HepG2 (cell line): ENCODE measurements around the gene JAG1. TPM values are rescaled to one million over a fixed set of nuclear protein-coding genes. Genes with fewer than 3 reads are reported as not detected.

Experiments used
- ETV5 ChIP-seq: IDR thresholded peaks from 2 replicates; pipeline ENCODE4 v1.6.1; 2018; ENCODE audit warnings: missing biosample characterization, missing genetic modification reagents, inconsistent platforms, borderline replicate concordance
- FOXA3 ChIP-seq: IDR thresholded peaks from 2 replicates; pipeline ENCODE4 v1.6.1; 2016; ENCODE audit warnings: missing genetic modification reagents, missing compliant biosample characterization
- GABPB1 ChIP-seq: IDR thresholded peaks from 2 replicates; pipeline ENCODE4 v1.6.1; 2016; ENCODE audit warnings: mild to moderate bottlenecking, missing genetic modification reagents, moderate library complexity, missing compliant biosample characterization
- HMGA1 ChIP-seq: sonication (generic); formaldehyde crosslinking; conservative IDR thresholded peaks from 2 replicates; pipeline ENCODE4 v1.4.0; 2020; ENCODE audit warnings: missing genetic modification reagents
- NRL ChIP-seq: sonication (generic); formaldehyde crosslinking; IDR thresholded peaks from 2 replicates; pipeline ENCODE4 v1.5.0; 2020; ENCODE audit warnings: missing genetic modification reagents, mild to moderate bottlenecking, moderate library complexity, borderline replicate concordance
- PTBP1 ChIP-seq: fragments of 200-400 bp; formaldehyde crosslinking; IDR thresholded peaks from 2 replicates; pipeline ENCODE4 v1.6.1; 2018; ENCODE audit warnings: low read length, low read depth; ENCODE audit not compliant: poor library complexity, severe bottlenecking
- REXO4 ChIP-seq: sonication (generic); formaldehyde crosslinking; IDR thresholded peaks from 2 replicates; pipeline ENCODE4 v1.8.0; 2022; ENCODE audit warnings: missing genetic modification reagents, mild to moderate bottlenecking, borderline replicate concordance
- SIX4 ChIP-seq: sonication (generic); formaldehyde crosslinking; IDR thresholded peaks from 2 replicates; pipeline ENCODE4 v1.4.0; 2020; ENCODE audit warnings: missing genetic modification reagents
- YEATS2 ChIP-seq: sonication (generic); formaldehyde crosslinking; IDR thresholded peaks from 2 replicates; pipeline ENCODE4 v1.4.0; 2020; ENCODE audit warnings: missing genetic modification reagents, borderline replicate concordance
- ZC3H13 ChIP-seq: sonication (generic); formaldehyde crosslinking; IDR thresholded peaks from 2 replicates; pipeline ENCODE4 v1.8.1; 2023; ENCODE audit warnings: mild to moderate bottlenecking, missing genetic modification reagents, moderate library complexity
- ZFAT ChIP-seq: sonication (generic); formaldehyde crosslinking; conservative IDR thresholded peaks from 2 replicates; pipeline ENCODE4 v1.8.1; 2023; ENCODE audit warnings: missing genetic modification reagents, inconsistent platforms
- ZNF34 ChIP-seq: sonication (generic); formaldehyde crosslinking; IDR thresholded peaks from 2 replicates; pipeline ENCODE4 v1.4.0; 2020; ENCODE audit warnings: mild to moderate bottlenecking, missing genetic modification reagents, borderline replicate concordance
- ZNF44 ChIP-seq: sonication (generic); formaldehyde crosslinking; IDR thresholded peaks from 2 replicates; pipeline ENCODE4 v1.5.1; 2020; ENCODE audit warnings: mild to moderate bottlenecking, missing genetic modification reagents
- ZNF607 ChIP-seq: sonication (generic); formaldehyde crosslinking; IDR thresholded peaks from 2 replicates; pipeline ENCODE4 v1.5.1; 2020; ENCODE audit warnings: missing genetic modification reagents, mild to moderate bottlenecking, borderline replicate concordance
- ZNF766 ChIP-seq: sonication (generic); formaldehyde crosslinking; IDR thresholded peaks from 2 replicates; pipeline ENCODE4 v1.5.0; 2020; ENCODE audit warnings: missing genetic modification reagents, borderline replicate concordance
- polyA plus RNA-seq, 8 experiments: library from polyadenylated mRNA; depleted of rRNA in 3 of 8; stranded (reverse) in 7 of 8; unstranded in 1 of 8; fragments of >200 nt; fragmentation: Illumina TruSeq in 4 of 8; extraction: Trizol in 4 of 8; gene quantifications; 2 replicates each; pipeline versions ENCODE4 v1.2.1 to v1.2.3, GENCODE V29; 2011 to 2016; ENCODE audit warnings: low read depth in 4 of 8, missing spikeins in 1 of 8, mixed read lengths in 1 of 8; ENCODE audit not compliant: insufficient read depth in 1 of 8
- total RNA-seq, 5 experiments: library from RNA; depleted of rRNA; stranded (reverse); fragments of >200 nt; fragmentation: Illumina TruSeq; extraction: Trizol; gene quantifications; 2 replicates each; pipeline ENCODE4 v1.2.3, GENCODE V29; 2016; ENCODE audit warnings: low read depth in 1 of 5
- TF ChIP-seq, protein P1 (sequence below): fragments of 450-650 bp; IDR thresholded peaks from 2 replicates; pipeline ENCODE4 v1.6.1; 2017; ENCODE audit warnings: mild to moderate bottlenecking
- TF ChIP-seq, protein P2 (sequence below), 2 experiments: sonication (generic) in 1 of 2; formaldehyde crosslinking in 1 of 2; IDR thresholded peaks; 2 replicates each; pipeline versions ENCODE4 v1.4.0 to v1.6.1; 2016 to 2020; ENCODE audit warnings: borderline replicate concordance in 1 of 2, low read depth in 1 of 2, mild to moderate bottlenecking in 1 of 2, missing genetic modification reagents in 1 of 2
- TF ChIP-seq, protein P3 (sequence below): sonication (generic); formaldehyde crosslinking; IDR thresholded peaks from 2 replicates; pipeline ENCODE4 v1.5.1; 2020; ENCODE audit warnings: mild to moderate bottlenecking, missing genetic modification reagents, moderate library complexity

JAG1 gene
- total and polyA plus RNA-seq, 2 of the 13 experiments (the other 11 are each of a cell fraction or from before 2014, with no cell fraction given): 47.1 to 56.3 TPM

DNA sequence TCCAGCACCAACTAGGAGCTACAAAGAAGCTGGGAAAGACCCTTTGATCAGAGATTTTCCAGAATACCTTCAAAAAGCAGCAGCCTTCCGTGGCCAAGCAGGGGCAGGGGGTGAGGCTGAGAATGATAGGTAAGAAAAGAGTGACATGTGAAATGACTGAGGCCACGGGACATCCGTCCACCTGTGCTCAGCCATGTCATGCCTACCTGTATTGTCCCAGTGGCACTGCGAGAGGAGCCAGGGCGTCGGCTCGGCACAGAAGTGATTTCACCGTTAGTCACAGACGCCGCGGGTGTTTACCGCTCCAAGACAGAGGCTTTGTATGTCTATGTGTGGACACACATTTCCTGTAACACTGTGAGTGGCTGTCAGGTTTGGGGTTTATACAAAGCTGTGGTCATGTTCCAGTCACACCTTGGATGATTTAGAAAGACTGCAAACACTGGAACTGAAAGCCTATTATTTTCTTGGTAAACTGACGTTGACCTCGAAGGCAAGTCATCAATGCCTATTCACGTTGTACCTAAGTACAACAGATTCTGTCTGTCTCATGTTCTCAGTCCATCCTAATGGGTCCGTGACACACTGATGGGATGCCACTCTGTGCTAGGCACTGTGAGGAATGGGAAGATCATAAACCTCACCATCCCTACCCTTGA is 32.1 kb upstream of the JAG1 start (continued):
- TF ChIP-seq ZC3H13 (CRISPR knock-in tag): peak; percentile 55
- TF ChIP-seq FOXA3 (CRISPR knock-in tag): peak; percentile 93
- TF ChIP-seq HMGA1: no peak
- TF ChIP-seq GABPB1 (CRISPR knock-in tag): peak; percentile 33
- TF ChIP-seq, protein P1, sequence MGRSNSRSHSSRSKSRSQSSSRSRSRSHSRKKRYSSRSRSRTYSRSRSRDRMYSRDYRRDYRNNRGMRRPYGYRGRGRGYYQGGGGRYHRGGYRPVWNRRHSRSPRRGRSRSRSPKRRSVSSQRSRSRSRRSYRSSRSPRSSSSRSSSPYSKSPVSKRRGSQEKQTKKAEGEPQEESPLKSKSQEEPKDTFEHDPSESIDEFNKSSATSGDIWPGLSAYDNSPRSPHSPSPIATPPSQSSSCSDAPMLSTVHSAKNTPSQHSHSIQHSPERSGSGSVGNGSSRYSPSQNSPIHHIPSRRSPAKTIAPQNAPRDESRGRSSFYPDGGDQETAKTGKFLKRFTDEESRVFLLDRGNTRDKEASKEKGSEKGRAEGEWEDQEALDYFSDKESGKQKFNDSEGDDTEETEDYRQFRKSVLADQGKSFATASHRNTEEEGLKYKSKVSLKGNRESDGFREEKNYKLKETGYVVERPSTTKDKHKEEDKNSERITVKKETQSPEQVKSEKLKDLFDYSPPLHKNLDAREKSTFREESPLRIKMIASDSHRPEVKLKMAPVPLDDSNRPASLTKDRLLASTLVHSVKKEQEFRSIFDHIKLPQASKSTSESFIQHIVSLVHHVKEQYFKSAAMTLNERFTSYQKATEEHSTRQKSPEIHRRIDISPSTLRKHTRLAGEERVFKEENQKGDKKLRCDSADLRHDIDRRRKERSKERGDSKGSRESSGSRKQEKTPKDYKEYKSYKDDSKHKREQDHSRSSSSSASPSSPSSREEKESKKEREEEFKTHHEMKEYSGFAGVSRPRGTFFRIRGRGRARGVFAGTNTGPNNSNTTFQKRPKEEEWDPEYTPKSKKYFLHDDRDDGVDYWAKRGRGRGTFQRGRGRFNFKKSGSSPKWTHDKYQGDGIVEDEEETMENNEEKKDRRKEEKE: no peak
- TF ChIP-seq, protein P2, sequence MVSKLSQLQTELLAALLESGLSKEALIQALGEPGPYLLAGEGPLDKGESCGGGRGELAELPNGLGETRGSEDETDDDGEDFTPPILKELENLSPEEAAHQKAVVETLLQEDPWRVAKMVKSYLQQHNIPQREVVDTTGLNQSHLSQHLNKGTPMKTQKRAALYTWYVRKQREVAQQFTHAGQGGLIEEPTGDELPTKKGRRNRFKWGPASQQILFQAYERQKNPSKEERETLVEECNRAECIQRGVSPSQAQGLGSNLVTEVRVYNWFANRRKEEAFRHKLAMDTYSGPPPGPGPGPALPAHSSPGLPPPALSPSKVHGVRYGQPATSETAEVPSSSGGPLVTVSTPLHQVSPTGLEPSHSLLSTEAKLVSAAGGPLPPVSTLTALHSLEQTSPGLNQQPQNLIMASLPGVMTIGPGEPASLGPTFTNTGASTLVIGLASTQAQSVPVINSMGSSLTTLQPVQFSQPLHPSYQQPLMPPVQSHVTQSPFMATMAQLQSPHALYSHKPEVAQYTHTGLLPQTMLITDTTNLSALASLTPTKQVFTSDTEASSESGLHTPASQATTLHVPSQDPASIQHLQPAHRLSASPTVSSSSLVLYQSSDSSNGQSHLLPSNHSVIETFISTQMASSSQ (IDR thresholded peaks at IDR 0.05; ENCODE audit: low read depth): peak; percentile 45; the same call in 1 of the 2 replicates
- TF ChIP-seq, protein P2 (CRISPR knock-in tag; IDR thresholded peaks at IDR 0.05; ENCODE audit: borderline replicate concordance): no peak; the same call in 1 of the 2 replicates
- no peak for TF ChIP-seq REXO4 (CRISPR knock-in tag)
- TF ChIP-seq ZNF766: no peak
- TF ChIP-seq ETV5 (CRISPR knock-in tag): peak; percentile 90
- TF ChIP-seq, protein P3, sequence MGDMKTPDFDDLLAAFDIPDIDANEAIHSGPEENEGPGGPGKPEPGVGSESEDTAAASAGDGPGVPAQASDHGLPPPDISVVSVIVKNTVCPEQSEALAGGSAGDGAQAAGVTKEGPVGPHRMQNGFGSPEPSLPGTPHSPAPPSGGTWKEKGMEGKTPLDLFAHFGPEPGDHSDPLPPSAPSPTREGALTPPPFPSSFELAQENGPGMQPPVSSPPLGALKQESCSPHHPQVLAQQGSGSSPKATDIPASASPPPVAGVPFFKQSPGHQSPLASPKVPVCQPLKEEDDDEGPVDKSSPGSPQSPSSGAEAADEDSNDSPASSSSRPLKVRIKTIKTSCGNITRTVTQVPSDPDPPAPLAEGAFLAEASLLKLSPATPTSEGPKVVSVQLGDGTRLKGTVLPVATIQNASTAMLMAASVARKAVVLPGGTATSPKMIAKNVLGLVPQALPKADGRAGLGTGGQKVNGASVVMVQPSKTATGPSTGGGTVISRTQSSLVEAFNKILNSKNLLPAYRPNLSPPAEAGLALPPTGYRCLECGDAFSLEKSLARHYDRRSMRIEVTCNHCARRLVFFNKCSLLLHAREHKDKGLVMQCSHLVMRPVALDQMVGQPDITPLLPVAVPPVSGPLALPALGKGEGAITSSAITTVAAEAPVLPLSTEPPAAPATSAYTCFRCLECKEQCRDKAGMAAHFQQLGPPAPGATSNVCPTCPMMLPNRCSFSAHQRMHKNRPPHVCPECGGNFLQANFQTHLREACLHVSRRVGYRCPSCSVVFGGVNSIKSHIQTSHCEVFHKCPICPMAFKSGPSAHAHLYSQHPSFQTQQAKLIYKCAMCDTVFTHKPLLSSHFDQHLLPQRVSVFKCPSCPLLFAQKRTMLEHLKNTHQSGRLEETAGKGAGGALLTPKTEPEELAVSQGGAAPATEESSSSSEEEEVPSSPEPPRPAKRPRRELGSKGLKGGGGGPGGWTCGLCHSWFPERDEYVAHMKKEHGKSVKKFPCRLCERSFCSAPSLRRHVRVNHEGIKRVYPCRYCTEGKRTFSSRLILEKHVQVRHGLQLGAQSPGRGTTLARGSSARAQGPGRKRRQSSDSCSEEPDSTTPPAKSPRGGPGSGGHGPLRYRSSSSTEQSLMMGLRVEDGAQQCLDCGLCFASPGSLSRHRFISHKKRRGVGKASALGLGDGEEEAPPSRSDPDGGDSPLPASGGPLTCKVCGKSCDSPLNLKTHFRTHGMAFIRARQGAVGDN: peak; percentile 76
- no peak for TF ChIP-seq ZNF607 (CRISPR knock-in tag)
- TF ChIP-seq SIX4 (CRISPR knock-in tag): no peak
- TF ChIP-seq PTBP1: no peak
- TF ChIP-seq ZNF44 (CRISPR knock-in tag): no peak
- TF ChIP-seq ZFAT: no peak
- peak; percentile 28; the same call in 1 of the 2 replicates for TF ChIP-seq YEATS2 (CRISPR knock-in tag)
- TF ChIP-seq NRL (CRISPR knock-in tag): no peak
- TF ChIP-seq ZNF34 (CRISPR knock-in tag): no peak
